ENCODE data around the gene PDE6C.
A peak's percentile ranks its signal among the peaks of the same experiment; 100 is the strongest.

Gene PDE6C

DNA sequence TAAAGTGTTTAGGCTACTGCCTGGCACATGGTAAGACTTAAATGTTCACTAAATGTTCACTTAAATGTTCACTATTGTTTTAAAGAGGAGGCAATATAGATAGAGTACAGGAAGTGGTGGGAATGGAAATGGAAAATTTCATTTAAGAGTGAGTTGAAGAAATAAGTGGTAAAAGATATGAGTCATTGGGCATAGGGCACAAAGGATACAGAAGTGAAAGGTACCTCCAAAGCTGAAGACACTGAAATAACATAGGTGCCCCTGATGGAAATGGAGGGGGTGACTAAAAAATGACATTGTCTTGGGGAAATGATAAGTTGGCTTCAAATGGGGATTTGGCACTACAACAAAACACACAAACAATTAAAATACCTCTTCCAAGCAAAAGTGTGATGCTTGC lies 95.3 kb downstream of the PDE6C start:
- DNase-seq, result no peak

DNA sequence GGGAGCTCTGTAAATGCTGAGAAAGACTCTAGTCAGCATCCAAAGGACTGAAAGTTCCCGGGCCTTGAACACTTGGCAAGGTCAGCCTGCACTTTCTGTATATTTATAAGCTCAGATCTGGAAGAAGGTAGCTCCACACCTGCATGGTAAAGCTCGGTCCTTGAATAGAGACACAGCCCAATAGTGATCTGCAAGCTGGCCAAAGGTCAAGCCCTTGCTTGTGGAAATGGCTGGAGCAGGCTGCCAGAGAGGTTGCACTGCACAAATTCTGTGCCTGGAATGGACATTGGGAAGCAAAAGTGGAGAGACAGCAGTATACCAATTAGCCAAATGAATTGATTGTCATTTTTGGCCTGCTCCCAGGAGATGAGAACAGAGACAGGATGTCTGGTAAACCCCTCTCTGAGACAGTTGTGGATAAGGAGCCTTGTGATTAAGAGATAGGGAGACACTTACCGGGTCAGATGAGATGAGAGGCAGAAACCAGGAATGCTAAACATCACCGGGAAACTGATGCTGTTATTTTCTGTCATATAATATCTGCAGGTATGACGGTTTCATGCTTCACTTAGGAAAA lies 98.1 kb downstream of the PDE6C start:
- peak; percentile 31 for DNase-seq

DNA sequence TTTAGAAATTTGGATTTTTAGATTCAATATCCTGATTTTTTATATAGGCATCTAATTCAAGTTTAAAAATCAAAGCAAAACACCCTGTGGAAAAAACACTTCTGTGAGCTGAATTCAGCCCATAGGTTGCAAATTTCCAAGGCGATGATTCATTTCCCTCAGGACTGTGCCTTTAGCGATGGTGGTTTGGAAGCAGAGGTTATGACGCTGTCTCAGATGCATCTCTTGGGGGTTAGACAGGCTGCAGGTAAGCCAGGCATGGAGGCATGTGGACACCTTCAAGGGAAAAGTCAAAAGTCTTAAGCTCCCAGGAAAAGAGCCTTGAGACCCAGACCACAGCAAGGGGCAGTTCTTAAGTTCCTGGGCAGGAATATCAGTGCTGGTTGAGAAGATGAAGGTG lies 99.6 kb downstream of the PDE6C start:
- no peak for DNase-seq

DNA sequence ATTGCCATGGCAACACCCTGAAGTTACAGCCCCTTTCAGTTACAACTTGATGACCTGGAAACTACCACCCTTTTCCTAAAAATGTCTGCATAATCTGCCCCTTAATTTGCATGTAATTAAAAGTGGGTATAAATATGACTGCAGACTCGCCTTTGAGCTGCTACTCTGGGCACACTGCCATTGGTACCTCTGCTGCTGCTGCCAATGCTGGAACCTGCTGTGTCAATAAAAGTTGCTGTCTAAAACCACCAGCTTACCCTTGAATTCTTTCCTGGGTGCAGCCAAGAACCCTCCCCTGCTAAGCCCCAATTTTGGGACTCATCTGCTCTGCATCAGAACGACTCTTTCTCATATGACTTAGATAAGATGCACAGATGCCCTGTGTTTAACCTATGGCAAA lies 100.3 kb downstream of the PDE6C start:
- DNase-seq, result no peak

DNA sequence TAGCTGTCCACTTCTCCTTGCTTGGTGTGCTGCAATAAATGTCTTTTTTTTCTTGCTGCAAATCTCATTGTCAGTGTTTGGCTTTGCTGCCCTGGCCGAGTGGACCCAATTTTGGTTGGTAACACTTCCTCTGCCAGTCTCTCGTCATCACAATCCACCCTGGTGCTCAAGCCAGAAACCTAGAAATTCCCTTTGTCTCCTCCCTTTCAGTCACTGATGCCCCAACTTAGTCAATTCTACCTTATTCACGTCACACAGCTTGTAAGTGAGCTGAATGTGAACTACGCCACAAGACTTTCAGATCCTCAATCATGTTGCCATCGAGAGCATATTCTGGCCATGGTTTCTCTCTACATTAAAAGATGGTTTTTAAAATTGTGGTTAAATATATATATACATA lies 103.0 kb downstream of the PDE6C start:
- DNase-seq, result no peak
